ENCODE results near the gene NPBWR2.

The NPBWR2 gene

GRCh38 chr20:64056889-64057627 lies 50.3 kb downstream of the NPBWR2 start:
- DNase-seq (ENCODE audit: low spot score), result no peak

DNA sequence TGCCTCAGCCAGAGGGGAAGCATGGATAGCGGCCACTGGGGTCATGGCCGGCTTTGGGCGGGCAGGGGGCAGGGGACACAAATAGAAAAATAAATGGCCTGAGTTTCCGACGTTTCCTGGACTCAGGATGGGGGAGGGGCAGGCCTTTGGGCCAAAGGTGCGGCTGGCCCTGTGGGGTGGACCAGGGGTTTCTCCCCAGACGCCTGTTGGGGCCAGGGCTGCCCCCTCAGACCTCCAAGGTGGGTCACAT lies 50.8 kb downstream of the NPBWR2 start:
- no peak for DNase-seq (ENCODE audit: low spot score)

DNA sequence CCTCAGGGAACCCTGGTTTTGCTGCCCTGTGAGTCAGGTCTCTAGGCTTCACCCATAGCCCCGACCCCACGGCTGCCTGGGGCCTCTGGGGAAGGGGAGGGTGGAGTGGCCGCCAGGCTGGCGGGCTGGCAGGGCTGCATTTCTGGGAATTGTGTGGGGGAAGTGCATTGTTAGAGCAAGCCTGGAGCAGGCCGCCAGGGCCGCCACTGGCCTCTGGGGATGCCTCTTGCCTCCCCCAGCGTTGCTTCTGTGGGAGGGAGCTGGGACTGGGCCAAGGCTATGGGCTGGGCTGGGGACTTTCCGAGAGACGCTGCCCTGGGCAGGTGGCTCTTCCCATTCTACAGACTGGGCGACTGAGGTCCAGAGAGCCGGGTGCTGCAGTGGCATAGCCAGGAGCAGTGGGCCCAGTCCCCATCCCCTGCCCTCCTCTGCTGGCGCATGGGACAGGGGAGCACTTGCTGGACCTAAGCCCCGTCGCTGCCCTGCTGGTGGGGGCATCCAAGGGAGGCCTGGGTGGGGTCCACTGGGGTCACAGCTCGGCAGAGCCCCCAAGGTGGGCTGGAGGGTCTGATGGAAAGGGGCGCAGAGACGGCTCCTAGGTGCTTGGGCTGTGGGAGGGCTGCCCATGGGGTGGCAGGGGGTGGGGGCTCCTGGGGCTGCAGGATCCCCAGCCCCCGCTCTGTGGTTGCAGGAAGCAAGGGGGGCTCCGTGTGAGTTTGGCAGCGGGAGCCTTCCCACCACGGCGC lies 51.3 kb downstream of the NPBWR2 start:
- no peak for DNase-seq (ENCODE audit: low spot score)

- DNase-seq (ENCODE audit: low spot score), result no peak
Measured at GRCh38 chr20:64055396-64055892, 51.9 kb downstream of the NPBWR2 start.

GRCh38 chr20:64053841-64054661 lies 53.3 kb downstream of the NPBWR2 start:
- DNase-seq (ENCODE audit: low spot score), result no peak
